Chondrocyte (in vitro differentiated cells): ENCODE data around the gene PAK6. TPM values are rescaled to one million over a fixed set of nuclear protein-coding genes. Genes with fewer than 3 reads are reported as not detected.

Experiments
- DNase-seq: peaks from one replicate; pipeline ENCODE4 v3.0.0; 2021; ENCODE audit warnings: mixed read lengths, low spot score
- H3K27ac Mint-ChIP-seq: one replicate; pipeline ENCODE4 v1.8.0; 2021; ENCODE audit warnings: mild to moderate bottlenecking, moderate library complexity, mixed read lengths; ENCODE audit not compliant: unreplicated experiment
- H3K27me3 Mint-ChIP-seq: 2 replicates; pipeline ENCODE4 v1.8.0; 2021; ENCODE audit warnings: low read depth, mixed read lengths
- H3K36me3 Mint-ChIP-seq: 2 replicates; pipeline ENCODE4 v1.8.0; 2021; ENCODE audit warnings: low read depth, mixed read lengths
- H3K4me1 Mint-ChIP-seq: 2 replicates; pipeline ENCODE4 v1.8.0; 2021; ENCODE audit warnings: low read depth, mild to moderate bottlenecking, mixed read lengths
- H3K4me3 Mint-ChIP-seq: one replicate; pipeline ENCODE4 v1.8.0; 2021; ENCODE audit warnings: mild to moderate bottlenecking, moderate library complexity, mixed read lengths; ENCODE audit not compliant: unreplicated experiment
- H3K9me3 Mint-ChIP-seq: 2 replicates; pipeline ENCODE4 v1.8.0; 2021; ENCODE audit warnings: low read depth, mixed read lengths
- CTCF ChIP-seq: fragments of 200-600 bp; sonication (generic); IDR thresholded peaks from 2 replicates; pipeline ENCODE4 v1.5.0; 2021; ENCODE audit warnings: antibody characterized with exemption, mild to moderate bottlenecking, moderate library complexity
- total RNA-seq: library from RNA; stranded (reverse); gene quantifications from 3 replicates; pipeline ENCODE4 v1.2.1, GENCODE V29; 2021

The PAK6 gene
- total RNA-seq, 1 donor from 2014 or later: 0.37 TPM

GRCh38 chr15:40252438-40253166 lies 13.7 kb downstream of the PAK6 start:
- Mint-ChIP-seq H3K27ac (no peak overlapping the region), H3K9me3 (no peaks in the 10 kb centered on the region), H3K36me3 (no peaks in the 10 kb centered on the region), H3K4me1 (peaks cover 6% of the 10 kb centered on the region), H3K27me3 (peaks cover 7% of the 10 kb centered on the region), H3K4me3 (peak overlapping the region; percentile 70)
- DNase-seq: peak; percentile 76
- TF ChIP-seq CTCF: peak; percentile 43

- peak; percentile 91 for DNase-seq
- Mint-ChIP-seq H3K4me3 (peak overlapping the region; percentile 70), H3K27ac (no peak overlapping the region)
Observed at GRCh38 chr15:40253167-40253790, 14.4 kb downstream of the PAK6 start.

GRCh38 chr15:40254452-40254851 lies 15.6 kb downstream of the PAK6 start:
- no peak for DNase-seq
- no peak overlapping the region for H3K4me3 Mint-ChIP-seq
- TF ChIP-seq CTCF: no peak
- peaks cover 6% of the 10 kb centered on the region for H3K4me1 Mint-ChIP-seq
- H3K27ac Mint-ChIP-seq: no peak overlapping the region
- H3K9me3 Mint-ChIP-seq: no peaks in the 10 kb centered on the region
- H3K27me3 Mint-ChIP-seq: peaks cover 7% of the 10 kb centered on the region
- no peaks in the 10 kb centered on the region for H3K36me3 Mint-ChIP-seq

More at GRCh38 chr15:40253167-40253790, 14.4 kb downstream of the PAK6 start:
- Mint-ChIP-seq H3K4me1 (peaks cover 6% of the 10 kb centered on the region), H3K36me3 (no peaks in the 10 kb centered on the region), H3K9me3 (no peaks in the 10 kb centered on the region), H3K27me3 (peaks cover 7% of the 10 kb centered on the region)
- TF ChIP-seq CTCF: no peak

GRCh38 chr15:40255033-40255432 lies 16.2 kb downstream of the PAK6 start:
- Mint-ChIP-seq H3K4me1 (peaks cover 9% of the 10 kb centered on the region), H3K36me3 (no peaks in the 10 kb centered on the region), H3K9me3 (no peaks in the 10 kb centered on the region), H3K4me3 (no peak overlapping the region), H3K27ac (no peak overlapping the region), H3K27me3 (peaks cover 7% of the 10 kb centered on the region)
- DNase-seq: no peak
- no peak for TF ChIP-seq CTCF

- Mint-ChIP-seq H3K27ac (no peak overlapping the region), H3K27me3 (peaks cover 7% of the 10 kb centered on the region), H3K9me3 (no peaks in the 10 kb centered on the region), H3K4me1 (peaks cover 11% of the 10 kb centered on the region), H3K36me3 (no peaks in the 10 kb centered on the region), H3K4me3 (no peak overlapping the region)
- TF ChIP-seq CTCF: no peak
- no peak for DNase-seq
Observed at GRCh38 chr15:40256638-40257235, 17.9 kb downstream of the PAK6 start.
